Measurements from ENCODE around the gene ICA1.
"Not testable (repeated sequence)": the region's sequence is repeated elsewhere in the genome, so short reads cannot be mapped to it uniquely, and the experiment has no call there.

Gene ICA1

GRCh38 chr7:8065356-8065813, 196.6 kb downstream of the ICA1 start:
- no peak for DNase-seq (ENCODE audit: low read depth)
- TF ChIP-seq CTCF (IDR thresholded peaks at IDR 0.05; ENCODE audit: insufficient read depth, low read depth, low read length, missing control alignments): no peak
- H3K4me3 ChIP-seq (ENCODE audit: low read depth, low read length): no peak overlapping the region

GRCh38 chr7:8064828-8065227, 197.1 kb downstream of the ICA1 start:
- no peak for TF ChIP-seq CTCF (IDR thresholded peaks at IDR 0.05; ENCODE audit: insufficient read depth, low read depth, low read length, missing control alignments)
- no peak overlapping the region for H3K4me3 ChIP-seq (ENCODE audit: low read depth, low read length)
- no peak for DNase-seq (ENCODE audit: low read depth)

- DNase-seq (ENCODE audit: low read depth): no peak
- no peak overlapping the region for H3K4me3 ChIP-seq (ENCODE audit: low read depth, low read length)
- TF ChIP-seq CTCF (IDR thresholded peaks at IDR 0.05; ENCODE audit: insufficient read depth, low read depth, low read length, missing control alignments): no peak
Measured at GRCh38 chr7:8063706-8064297, 198.2 kb downstream of the ICA1 start.

- H3K4me3 ChIP-seq (ENCODE audit: low read depth, low read length); DNase-seq (ENCODE audit: low read depth): not testable (repeated sequence)
Measured at GRCh38 chr7:8063300-8063699, 198.7 kb downstream of the ICA1 start.

Data from GM12865 (cell line).